Iris pigment epithelial cell (primary cell): Measurements from ENCODE around the gene KLHL26.
"Not testable (repeated sequence)": the region's sequence is repeated elsewhere in the genome, so short reads cannot be mapped to it uniquely, and the experiment has no call there.

Experiments
- DNase-seq: peaks from one replicate; pipeline ENCODE4 v3.0.0-alpha.2; 2011; ENCODE audit warnings: low read depth

KLHL26 gene, protein sequence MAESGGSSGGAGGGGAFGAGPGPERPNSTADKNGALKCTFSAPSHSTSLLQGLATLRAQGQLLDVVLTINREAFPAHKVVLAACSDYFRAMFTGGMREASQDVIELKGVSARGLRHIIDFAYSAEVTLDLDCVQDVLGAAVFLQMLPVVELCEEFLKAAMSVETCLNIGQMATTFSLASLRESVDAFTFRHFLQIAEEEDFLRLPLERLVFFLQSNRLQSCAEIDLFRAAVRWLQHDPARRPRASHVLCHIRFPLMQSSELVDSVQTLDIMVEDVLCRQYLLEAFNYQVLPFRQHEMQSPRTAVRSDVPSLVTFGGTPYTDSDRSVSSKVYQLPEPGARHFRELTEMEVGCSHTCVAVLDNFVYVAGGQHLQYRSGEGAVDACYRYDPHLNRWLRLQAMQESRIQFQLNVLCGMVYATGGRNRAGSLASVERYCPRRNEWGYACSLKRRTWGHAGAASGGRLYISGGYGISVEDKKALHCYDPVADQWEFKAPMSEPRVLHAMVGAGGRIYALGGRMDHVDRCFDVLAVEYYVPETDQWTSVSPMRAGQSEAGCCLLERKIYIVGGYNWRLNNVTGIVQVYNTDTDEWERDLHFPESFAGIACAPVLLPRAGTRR

DNA sequence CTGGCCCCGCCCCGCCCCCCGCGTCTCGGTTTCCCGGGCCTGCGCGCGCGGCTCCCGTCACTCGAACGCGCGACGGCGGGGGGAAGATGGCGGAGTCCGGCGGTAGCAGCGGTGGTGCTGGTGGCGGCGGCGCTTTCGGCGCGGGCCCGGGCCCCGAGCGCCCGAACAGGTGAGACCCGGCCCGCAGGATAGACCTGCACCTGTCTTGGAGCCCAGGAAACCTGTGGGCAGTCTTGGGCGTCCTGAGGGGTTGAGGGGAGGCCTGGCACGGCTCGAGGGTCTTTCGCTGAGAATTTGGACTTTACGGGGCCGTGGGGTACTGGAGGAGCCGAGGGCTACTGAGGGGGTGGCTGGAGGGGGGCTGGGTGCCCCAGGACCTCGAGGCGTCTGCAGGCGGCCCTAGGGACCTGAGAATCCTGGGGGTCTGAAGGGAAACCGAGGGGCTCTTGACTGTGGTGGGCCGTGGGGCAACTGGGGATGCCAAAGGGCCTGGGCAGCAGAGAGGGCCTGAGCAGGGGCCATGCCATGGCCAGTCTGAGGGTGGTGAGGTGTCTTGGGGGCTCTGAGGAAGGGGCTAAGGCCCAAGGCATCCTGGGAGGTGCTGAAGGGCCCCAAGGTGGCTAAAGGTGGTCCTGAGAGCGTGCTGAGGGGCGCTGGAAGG, at the start of gene KLHL26:
TSS of gene KLHL26 (plus strand) at position 60 of the 661 bp plus-strand sequence. CDS start at position 87, 27 bp downstream.
- DNase-seq: no peak

DNA sequence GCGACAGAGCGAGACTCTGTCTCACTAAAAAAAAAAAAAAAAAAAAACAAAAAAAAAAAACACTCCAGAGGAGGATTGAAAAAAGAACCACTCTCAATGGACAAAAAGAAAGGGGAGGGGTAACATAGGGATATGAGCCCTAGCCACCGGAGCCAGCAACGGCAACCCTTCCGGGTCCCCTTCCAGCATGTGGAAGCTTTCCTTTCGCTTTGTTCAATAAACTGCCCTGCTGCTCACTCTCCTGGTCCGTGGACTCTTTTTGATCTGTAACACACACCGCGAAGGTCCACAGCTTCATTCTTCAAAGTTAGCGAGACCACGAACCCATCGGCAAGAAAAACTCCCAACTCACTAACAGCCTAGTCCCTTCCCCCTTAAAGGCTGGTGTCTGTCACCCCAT, 49.3 kb upstream of the KLHL26 start:
- no peak for DNase-seq

DNA sequence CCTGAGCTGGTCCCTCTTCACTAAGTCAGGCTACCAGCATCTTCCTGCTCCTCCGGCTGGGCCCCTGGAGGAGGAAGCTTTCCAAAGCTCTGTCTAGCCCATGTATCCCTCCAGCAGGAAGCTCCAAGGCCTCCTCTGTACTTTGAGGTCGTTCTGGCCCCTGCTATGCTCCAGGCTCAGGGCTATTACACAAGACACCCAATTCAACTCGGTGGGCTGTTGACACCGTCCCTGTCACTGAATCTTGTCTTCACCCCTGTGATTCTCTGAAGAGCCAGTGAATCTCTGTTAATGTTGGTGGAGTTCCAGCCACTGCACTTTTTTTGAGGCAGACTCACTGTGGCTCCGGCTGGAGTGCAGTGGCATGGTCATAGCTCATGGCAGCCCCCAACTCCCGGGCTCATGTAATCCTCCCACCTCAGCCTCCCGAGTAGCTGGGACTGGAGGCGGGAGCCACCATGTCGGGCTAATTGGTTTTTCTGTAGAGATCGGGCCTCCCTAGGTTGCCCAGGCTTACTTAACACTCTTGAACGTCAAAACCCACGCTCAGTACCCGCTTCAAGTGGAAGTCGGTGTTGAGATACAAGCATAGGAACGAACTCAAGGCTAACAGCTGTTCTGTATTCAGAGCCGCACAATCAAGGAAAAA, 48.7 kb upstream of the KLHL26 start:
- DNase-seq: no peak

DNA sequence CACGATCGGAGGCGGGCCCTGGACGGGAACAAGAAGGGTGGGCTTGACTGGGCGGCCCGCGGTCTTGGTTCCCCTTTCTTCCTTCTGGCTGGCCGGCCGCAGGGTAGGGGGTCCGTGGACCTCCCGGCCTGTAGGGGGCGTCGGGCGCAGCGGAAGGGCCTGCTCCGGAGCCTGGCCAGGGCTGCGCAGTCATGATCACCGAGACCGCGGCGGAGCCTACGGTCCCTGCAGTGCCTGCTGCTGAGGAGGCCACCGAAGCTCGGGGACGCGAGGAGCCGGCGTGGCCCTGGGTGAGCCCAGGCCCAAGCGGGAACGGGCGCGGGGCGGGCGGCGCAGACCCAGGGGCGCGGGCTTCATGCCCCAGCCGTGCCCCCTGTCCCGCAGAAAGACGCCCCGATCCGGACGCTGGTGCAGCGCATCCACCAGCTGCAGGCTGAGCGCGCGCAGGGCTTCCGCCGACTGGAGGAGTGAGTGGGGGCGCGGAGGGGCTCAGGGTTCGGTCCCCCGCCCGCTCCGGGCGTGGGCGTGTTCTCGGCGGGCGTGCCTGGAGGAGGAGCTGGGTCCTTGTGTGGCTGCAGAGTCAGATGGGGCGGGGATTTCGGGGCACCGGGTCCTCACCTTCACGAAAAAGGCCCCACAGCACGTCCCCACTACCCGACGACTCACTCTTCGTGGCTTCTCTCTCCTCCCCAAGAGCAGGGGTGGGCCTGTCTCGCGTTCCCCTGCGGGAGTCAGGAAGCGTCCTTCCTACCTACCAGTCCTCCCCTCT, 48.0 kb upstream of the KLHL26 start, which contains the start of gene REX1BD:
TSS of gene REX1BD (plus strand) at position 188 of the 769 bp plus-strand sequence. CDS start at position 192, 4 bp downstream.
- peak; percentile 75 for DNase-seq

DNA sequence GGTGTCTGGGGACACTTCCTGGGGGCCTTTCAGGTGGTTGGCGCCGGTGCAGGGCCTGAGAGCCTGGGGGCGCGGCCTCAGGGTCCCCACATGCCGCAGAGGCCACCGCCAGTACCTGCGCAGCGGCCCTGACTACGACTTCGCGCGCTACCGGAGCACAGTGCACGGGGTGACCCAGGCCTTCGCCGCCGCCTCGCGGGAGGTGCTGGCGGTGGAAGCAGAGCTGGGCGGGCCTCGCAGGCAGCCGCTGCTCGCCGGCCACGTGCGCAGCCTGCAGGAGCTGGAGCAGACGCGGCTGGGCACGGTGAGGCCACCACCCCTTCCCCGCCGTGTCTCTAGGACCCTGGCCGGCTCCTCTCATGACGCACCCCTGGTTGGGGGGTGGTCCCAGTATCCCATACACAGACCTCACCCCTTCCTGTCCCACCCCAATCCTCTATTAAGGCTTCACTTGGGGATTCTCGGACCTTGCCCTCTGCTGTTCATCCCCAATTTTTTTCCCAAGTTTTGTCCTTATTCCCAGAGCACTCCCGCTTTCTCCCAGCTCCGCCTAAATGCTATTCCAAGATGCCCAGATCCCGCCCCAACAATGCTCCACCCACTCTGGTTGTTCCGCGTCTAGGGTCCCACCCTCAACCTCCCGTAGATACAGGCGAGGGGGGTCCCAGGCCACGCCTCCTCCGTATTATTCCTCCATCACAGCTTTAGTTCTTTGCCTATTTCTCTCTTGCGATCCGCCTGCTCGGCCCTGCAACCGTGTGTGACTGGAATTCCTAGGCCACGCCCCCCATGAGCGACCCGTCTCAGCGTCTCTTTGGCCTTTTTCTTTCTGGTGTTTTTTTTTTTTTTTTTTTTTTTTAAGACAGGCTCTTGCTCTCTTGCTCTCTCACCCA, 47.2 kb upstream of the KLHL26 start:
- DNase-seq: peak; percentile 83

DNA sequence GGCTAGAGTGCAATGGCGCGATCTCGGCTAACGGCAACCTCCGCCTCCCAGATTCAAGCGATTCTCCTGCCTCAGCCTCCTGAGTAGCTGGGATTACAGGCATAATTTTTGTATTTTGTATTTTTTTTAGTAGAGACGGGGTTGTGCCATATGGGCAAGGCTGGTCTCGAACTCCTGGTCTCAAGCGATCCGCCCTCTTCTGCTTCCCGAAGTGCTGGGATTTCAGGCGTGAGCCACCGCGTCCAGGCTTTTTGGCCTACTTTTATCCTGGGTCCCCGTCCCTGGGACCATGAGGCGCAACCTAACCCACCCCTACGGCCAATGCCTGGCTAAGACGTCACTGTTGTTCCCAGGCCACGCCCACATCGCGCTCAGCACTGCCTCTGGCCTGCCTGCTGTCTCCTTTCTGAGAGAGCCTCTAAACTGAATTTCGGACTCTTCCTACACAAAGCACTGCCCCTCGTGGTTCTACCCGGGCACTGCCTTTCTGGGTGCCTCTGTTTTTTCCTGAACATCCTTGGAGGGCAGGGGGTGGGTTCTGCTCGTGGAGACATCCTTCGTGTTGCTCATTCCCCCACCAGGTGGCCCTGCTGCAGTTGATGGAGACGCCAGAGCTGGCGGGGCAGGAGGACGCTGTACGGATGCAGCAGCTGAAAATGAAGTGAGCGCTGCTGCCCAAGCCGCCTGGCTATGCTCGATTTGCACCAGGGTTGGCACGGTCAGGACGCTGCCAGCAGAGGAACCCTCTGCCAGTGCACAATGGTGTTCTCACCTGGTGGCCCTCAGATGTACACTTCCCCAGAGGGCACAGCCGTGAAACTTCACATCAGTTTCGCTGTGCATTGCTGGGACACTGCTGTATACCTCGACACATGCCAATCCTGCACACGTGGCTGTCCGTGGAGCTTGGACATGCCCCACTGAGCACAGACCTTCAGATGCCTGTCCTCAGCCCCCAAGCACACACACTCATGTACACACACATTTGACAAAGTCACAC, 46.3 kb upstream of the KLHL26 start:
- peak; percentile 84 for DNase-seq

DNA sequence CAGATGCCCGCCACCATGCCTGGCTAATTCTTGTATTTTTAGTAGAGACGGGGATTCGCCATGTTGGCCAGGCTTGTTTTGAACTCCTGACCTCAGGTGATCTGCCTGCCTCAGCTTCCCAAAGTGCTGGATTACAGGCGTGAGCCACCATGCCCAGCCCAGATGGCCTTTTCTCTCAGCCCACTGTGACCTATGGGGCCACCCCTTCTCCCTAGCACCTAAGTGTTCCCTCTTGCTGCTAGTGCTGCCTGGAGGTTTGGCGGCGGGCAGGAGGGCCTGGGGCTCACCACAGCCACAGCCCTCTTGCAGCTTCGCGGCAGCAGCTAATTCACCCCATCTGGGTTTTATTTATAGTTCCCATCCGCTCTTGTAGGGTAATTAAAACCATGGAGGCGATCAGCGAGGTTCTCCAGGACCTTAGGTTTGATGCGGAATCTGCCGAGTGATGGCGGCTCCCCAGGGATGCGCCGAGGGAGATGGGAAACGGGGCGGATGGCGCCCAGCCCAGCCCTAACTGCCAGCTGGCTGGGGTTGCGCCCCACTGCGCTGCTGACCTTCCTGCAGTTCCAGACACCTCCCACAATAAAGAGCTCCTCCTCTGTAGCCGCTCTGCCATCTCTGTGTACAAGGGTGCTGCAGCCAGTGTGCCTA, 45.0 kb upstream of the KLHL26 start:
- DNase-seq: no peak

DNA sequence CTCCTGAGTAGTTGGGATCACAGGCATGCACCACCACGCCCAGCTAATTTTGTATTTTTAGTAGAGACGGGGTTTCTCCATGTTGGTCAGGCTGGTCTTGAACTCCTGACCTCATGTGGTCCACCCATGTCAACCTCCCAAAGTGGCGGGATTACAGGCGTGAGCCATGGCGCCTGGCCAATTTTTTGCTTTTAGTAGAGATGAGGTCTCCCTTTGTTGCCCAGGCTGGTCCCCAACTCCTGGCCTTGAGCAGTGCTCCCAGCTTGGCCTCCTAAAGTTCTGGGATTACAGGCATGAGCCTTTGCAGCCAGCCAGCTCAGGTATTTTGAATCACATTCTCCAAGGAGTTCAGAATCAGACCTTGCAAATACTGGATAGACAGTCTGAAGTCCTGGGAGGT, 44.1 kb upstream of the KLHL26 start:
- DNase-seq: not testable (repeated sequence)

DNA sequence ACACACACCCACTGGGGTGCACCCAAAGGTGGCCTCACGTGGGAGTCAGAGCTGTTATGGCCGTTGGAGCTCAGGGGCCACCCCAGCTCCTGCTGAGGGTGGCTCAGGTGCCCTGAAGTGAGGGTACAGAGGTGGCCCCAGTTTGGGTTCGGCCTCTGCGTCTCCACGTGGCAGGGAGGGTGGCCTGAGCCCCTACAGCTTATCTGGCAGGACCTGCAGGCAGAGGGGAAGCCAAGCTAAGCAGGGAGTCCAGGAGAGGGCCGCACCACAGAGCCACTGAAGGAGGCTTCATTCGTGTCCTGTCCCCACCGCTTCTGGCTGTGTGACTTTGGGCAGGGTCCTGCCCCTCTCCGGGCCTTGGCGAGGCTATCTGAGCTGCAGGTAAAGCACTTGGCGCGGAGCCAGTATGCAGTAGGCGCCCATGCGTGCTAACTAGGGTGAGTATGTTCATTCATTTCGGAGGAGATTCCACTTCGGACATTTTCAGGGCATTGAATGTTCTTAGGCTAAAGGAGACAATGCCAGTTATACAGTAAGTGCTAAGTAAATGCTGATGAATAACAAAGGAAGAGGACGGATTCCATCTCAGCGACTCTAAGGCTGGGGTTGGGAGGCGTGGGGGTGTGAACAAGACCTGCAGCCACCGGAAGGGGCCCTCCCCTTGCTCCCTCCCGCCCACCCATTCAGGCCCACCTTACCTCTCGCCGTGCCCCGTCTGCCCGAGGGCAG, 43.3 kb upstream of the KLHL26 start:
- DNase-seq: no peak

DNA sequence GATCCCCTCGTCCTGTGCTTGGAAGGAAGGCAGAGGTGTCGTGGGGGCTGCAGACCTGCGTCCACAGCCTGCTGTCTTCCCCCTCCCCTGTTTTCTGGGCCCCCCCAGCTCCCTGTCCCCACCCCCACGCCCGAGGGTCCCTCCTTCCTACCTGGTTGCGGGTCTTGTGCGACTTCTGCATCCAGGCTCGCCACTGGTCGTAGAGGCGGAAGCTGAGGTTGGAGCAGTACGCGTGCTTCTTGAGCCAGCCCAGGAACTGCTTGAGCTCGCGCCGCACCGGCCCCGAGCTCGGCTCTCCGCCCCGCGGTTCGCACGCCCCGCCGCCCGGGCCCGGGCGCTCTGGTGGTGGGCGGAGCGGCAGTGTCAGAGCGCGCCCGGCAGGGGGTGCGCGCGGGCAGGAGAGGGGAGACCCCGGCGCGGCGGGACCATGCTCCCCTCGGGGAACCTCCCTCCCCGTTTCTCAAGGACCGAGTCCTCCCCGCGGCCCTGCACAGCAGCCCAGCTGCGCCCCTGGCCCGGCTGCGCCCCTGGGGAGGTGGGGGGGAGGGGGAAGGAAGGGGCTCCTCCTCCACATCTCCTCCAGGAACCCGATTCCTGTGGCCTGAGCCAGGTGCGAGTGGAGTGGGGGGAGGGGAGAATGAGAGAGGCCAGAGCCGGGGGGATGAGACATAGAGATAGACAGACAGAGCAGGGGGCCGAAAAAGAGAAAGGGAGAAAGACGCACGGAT, 42.6 kb upstream of the KLHL26 start:
- peak; percentile 83 for DNase-seq

DNA sequence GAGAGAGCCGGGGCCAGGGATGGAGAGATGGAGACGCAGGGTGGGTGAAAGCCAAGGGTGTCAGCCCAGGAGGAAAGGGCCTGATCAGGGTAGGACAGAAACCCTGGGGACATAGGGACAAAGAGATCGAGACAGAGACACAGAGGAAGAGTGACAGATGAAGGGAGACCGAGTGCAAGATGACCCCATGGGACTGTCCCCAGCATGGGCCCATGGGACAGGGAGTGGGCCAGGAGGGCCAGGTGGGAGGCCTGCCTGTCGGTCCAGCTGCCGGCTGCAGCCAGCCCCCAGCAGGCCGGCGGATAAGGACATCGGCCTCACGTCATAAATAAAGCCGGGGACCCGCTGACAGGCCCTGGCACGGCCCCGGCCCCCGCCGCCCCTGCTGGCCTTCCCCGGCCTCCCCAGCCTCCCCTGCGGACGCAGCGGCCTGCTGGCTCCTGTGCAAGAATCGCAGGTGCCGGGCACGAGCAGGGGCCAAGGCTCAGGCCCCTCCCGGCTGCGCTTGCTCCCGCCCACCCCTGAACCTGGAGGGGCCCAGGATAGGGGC, 41.9 kb upstream of the KLHL26 start:
- no peak for DNase-seq

DNA sequence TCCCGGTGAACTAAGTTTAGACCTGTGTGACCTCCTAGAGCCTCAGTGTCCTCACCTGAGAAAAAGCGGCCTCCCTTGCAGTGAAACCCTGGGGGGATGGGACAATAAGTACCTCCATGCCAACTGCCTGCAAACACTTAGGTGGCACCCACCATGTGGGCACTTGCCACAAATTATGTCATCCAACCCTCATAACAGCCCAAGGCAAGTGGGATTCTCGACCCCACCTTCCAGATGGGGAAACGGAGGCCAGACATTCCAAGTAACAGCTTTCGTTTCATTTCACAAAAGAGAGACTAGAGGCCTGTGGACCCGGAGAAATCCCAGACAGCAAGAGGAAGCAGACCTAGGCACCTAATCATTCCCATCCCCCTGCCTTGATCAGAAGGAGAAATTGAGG, 41.4 kb upstream of the KLHL26 start:
- no peak for DNase-seq

DNA sequence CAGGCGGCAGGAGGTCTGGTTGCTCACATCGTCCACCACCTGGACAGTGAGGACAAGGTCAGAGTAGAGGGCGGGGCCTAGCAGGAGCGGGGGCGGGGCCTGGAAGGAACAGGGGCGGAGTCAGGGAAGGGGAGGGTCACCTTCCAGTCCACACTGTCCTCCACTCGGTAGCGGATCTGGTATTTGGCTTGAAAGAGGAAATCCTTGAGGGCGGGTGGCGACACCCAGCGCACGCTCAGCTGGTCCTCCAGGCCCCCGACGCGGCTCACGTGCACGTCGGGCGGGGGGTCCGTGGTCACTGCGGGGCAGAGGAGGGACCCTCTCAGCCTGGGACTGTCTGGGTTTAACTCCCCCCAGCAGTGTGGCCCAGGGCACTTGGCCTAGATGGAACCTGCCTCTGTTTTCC, 40.1 kb upstream of the KLHL26 start:
- peak; percentile 37 for DNase-seq

DNA sequence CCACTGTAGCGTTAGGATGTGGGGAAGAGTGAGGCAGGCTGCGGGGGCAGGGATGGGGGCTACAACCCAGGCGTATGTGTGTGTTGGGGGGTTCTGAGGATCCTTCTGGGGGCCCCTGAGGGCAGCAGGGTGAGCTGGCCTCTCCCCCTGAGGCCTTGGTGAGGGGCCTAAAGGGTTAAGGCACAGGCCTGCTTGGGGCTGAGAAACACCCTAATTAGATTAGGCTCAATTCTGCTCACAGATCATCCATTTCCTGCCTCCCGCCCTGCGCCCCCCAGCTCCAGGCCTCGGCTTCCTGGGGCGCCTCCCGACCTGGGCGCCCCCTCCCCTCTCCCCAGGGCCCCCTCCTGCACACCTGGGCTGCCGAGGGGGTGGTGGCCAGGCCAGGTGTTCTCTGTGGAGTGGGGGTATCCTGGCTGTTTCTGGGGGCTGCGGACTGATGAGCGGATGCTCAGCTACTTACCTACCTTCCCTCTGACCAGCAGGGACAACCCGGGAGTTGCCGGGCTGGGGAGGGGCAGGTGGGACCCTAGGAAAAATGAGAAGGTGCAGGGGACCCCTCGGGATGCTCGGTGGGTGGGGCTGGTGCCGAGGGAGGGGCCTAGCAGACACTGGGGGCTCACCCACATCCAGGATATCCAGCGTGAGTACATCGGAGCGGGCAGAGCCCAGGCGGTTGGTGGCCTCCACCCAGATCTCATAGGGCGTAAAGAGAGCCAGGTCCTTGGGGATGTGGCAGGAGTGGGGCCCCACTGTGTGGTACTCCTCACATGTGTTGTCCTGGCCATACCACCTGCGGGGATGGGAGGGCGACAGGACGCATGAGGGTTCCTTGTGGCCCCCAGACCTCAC, 38.8 kb upstream of the KLHL26 start:
- no peak for DNase-seq

DNA sequence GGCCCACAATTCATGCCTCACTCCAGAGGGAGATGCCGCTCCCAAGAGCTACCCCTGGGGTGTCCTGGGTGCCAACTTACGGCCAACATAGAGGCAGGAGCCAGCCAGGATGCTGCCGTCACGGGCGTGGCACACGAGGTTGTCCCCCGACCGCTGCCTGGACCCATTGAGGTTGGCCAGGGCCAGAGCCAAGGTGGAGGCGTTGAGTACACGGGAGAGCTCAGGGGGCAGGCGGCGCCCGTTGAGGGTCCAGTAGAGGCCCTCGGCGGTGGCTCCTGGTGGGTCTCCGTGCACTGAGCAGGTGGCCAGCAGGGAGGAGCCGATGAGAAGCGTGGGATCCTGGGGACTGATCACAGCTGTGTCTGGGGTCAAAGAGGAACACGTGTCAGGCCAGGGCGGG, 37.3 kb upstream of the KLHL26 start:
- no peak for DNase-seq
